HG03196 (cell line): ENCODE results near the gene COL28A1.
"Not testable (repeated sequence)": the region's sequence is repeated elsewhere in the genome, so short reads cannot be mapped to it uniquely, and the experiment has no call there.

Source experiments
- ATAC-seq: cut with Tn5 transposase; IDR thresholded peaks from one replicate; pipeline ENCODE4 v1.9.1; 2021; ENCODE audit not compliant: unreplicated experiment

The COL28A1 gene

DNA sequence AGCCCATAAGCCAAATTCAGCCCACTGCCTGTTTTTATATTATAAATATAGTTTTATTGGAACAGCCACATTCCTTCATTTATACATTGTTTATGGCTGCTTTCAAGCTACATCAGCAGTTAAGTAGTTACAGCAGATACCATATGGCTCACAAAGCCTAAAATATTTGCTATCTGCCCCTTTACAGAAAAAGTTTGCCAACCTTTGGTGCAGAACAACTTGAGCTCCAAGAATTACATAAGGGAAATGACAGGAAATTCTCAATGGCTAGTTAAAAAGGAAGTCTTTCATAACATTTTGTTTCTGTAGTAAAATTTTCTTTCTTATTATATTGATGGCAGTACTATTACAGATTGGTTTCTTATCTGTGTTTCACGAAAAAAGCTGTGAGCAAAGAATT lies 59.3 kb downstream of the COL28A1 start:
- no peak for ATAC-seq

- no peak for ATAC-seq
Measured at GRCh38 chr7:7475601-7476000, 60.1 kb downstream of the COL28A1 start.

DNA sequence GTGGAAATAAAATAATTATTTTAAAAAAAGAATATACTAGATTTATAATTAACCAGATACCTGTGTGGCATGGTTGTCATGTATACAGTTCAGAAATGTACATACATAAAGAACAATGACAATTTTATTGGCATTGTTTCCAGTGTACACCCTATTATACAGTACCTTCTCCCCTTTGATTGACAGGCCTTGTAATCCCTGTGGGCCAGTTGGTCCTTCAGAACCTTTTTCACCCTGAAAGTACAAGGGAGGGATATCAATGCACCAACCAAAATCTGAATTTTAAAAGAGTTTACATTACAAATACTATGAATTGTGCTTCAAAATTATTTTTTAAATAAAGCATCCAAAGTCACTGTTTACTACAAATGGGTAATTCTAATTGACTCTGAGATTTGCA lies 61.2 kb downstream of the COL28A1 start:
- ATAC-seq, result no peak

DNA sequence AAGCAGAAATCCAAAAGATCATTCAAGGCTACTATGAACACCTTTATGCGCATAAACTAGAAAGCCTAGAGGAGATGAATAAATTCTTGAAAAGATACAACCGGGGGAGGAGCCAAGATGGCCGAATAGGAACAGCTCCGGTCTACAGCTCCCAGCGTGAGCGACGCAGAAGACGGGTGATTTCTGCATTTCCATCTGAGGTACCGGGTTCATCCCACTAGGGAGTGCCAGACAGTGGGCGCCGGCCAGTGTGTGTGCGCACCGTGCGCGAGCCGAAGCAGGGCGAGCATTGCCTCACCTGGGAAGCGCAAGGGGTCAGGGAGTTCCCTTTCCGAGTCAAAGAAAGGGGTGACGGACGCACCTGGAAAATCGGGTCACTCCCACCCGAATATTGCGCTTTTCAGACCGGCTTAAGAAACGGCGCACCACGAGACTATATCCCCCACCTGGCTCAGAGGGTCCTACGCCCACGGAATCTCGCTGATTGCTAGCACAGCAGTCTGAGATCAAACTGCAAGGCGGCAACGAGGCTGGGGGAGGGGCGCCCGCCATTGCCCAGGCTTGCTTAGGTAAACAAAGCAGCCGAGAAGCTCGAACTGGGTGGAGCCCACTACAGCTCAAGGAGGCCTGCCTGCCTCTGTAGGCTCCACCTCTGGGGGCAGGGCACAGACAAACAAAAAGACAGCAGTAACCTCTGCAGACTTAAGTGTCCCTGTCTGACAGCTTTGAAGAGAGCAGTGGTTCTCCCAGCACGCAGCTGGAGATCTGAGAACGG lies 70.5 kb downstream of the COL28A1 start:
- not testable (repeated sequence) for ATAC-seq

DNA sequence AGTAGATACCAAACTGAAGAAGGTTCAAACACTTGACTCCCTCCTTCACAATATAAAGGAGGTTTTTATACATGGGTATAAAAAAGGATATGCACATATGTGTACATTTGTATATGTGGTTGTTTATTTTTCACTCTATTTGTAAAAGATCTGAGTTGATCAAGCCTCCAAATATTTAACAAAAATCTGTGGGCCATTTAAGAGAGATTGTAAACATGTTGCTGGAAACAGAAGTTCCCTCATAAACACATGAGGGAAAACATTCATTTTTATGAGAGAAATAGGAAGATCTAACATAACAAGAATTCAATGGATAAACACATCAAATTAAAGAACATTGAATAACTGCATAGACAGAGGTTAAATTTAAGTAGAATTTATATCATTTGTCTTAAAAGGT lies 81.7 kb downstream of the COL28A1 start:
- ATAC-seq, result no peak

DNA sequence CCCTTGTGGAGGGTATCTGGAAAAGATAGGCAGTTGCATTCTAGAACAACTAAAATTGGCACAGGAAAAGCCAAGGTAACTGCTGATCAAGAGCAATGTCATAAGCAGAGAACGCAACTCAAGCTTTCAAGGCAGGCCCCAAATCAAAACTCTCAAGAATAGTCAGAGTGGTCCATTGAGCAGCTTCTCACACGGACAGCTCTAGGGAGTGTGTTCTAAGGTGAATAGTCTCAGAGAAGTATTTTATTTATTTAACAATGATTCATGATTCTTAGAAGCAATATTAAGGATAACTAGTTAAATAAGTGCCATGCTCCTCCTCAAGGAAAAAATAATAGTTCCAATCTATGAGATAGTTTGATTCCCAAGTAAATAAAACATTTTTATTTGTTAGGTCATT lies 83.0 kb downstream of the COL28A1 start:
- ATAC-seq, result no peak

DNA sequence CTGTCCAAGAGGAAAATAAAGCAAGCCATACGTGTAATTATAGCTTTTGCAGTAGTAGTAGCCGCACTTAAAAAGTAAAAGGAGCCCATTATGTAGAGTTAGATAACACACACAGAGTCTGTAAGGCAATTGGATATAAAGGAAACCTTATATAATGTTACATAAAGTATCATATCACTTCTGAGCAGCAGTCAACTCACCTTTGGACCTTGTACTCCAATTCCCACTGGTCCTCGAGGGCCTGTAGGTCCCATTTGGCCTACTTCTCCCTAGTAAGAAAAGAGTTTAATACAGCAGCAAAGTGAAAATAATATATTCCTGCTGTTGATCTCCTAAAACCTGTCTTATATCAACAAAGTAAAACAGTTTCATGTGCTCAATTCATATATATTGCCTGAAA lies 83.6 kb downstream of the COL28A1 start:
- no peak for ATAC-seq

- ATAC-seq, result no peak
Measured at GRCh38 chr7:7449055-7449454, 86.6 kb downstream of the COL28A1 start.

DNA sequence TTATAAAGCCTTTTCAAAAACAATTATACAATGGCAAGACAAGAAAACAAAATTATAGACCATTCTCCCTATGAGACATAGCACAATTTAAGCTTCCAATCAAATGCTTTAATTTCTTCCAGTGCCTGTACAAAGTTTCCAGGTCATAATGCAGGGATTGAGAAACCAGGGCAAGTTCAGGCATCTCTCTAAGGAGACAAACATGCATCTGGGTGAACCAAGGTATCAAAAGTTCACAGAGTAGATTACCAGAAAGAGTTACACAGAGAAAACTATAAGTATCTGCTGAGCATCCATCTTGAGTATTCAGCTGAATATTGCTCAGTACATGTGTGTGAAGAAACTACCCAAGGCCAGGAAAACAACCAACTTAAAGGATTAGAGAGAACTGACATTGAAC lies 89.1 kb downstream of the COL28A1 start:
- no peak for ATAC-seq

- ATAC-seq, result no peak
Measured at GRCh38 chr7:7443806-7444350, 91.8 kb downstream of the COL28A1 start.

DNA sequence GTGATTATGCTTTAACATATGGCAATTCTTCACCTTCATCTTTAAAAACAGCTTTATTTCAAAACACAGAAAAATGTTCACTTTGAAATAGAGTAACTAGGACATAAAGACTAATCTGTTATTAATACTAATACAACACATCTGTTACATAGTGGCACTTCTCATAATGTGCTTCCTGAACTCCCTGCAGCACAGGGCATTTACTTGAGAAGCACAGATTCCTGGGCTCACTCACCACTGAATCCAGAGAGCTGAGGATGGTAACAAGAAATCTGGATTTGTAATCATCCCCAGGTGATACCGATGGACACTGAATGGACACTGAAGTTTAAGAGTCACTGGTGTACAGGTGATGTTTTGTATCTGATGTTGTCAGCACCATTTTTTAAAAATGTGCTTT lies 96.1 kb downstream of the COL28A1 start:
- no peak for ATAC-seq

DNA sequence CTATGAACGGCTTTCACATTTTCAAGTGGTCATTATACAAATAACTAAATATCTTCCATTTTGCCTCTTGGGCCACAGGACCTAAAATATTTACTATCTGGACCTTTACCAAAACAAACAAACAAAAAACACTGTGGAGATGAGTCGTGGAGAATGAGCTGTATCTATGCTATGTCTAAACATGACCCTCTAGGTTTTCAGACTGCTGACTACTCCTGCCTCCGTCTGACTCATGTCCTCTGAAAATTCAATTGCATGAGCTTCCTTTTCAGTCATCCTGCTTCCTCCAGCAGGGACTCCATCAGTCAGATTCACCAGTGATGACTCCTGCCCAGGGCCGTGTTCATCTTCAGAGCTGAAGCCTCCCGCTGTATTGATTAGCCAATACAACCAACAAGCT lies 96.8 kb downstream of the COL28A1 start:
- ATAC-seq, result no peak

DNA sequence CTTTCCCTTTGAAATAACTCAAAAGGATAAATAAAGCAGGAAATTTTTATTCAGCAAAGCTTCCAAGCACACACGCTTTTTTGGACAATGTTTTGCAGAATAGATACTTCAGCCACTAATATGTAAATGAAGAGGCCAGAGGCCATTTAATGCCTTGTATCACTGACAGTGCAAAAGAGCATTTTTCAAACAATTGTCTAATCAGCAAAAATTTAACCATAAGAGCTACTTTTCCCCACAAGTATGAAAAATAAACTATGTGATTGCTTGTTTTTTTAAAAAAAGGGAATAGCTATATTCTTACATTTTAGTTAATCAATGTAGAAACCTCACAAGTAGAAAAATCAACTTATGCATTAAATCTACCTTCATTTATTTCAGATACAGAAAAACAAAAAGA lies 99.7 kb downstream of the COL28A1 start:
- no peak for ATAC-seq

DNA sequence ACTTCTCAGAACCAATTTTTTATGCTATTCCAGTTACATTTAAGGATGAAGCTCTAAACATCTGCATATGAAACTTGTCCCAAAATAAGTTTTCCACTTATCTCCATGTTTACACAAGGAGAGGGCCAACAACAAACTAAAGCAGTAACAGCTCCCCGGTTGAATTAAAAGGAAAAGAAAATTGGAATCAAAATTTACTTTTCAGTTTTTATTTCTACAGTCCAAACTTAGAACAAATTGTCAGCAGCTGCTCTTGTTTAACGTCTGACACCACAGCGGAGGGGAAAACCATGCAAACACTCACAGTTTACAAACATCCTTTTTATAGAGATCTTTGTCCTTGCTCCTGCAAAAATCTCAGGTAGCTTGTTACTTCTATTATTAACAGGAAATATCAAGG lies 101.3 kb downstream of the COL28A1 start:
- no peak for ATAC-seq

DNA sequence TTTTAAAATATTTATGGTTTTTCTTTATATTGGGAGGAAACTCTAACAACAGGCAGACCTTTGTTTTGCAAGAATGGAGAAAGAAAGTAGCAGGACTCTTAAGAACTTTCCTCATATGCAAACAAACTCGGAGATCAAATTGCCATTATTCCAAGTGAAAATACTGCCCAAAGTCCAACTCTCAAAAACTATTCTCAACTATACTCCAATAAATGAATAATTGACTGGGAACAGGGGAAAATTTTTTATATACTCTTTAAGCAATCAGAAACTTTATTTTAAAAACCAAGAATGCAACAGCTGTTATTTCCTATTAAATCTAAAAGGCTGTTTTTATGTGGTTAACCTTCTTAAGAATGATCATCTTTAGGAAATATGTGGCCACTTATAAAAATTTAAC lies 101.9 kb downstream of the COL28A1 start:
- no peak for ATAC-seq

- no peak for ATAC-seq
Measured at GRCh38 chr7:7432979-7433378, 102.7 kb downstream of the COL28A1 start.

DNA sequence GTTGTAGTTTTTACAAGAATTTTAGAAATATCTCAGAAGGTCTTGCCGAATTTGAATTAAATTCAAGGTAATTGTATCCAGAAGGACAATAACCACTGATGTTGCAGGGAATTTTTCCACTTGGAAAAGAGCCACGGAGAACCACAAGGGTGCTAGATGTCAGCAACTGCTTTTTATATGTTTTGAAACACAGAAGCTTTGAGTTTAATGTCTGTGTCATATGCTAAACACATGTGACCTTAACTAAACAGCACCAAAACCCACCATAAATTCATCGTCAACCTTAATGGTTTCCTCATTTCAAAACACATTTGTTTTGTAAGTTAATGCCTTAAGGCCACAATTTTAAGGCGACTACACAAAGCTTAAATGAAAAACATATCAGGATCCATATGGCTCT lies 106.9 kb downstream of the COL28A1 start:
- ATAC-seq, result no peak

DNA sequence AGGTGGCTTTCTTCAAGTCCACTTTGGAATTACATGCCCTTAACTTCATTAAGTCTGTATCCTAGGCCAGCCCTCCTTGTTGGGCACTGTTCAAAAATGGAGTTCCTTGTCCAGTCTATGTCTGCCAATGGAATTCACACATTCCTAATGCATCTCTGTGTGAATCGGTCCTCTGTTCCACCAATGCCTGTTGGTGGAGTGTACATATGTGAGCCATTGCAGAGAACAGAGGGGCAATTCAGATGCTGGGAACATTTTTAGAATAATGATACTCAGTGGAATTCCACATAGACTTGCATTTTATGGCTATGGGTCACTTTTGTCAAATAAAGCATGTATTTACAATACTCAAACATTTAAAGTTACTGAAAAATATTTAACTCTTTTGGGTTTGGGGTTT lies 108.3 kb downstream of the COL28A1 start:
- ATAC-seq, result no peak

DNA sequence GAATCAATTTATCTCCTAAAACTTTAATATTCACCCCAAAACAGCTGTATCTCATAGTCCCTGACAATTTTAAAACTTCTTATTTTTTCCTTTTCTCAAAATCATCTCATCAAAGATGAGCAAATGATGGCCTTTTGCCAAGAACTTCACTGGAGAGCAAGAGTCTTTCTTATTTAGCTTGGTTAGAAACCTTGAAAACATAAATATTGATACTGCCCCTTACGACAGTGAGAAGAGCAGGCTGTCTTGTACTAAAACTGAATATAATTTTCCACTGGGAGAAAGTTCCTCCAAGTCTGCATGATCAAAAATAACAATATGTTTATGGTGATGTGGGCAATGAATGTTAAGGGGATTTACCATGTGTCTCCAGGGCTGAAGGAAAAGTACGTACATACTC lies 109.0 kb downstream of the COL28A1 start:
- ATAC-seq, result no peak

DNA sequence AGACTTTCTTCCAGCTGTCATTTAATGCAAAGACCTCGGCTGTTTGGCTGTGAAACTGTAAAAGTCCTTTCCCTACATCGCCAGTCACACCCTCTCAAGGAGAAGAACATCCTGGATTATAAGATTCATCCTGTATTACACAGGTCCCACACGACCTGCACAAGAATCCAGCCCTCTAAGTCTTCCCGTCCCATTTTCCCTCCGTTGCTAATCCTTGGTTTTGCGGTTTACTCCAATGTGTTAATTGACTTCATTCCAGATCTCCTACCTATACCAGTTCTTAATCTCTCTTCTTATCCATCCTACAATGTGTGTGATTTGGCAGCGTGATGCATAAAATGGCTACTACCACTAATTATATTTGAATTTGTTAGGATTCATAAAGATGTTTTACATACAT lies 110.4 kb downstream of the COL28A1 start:
- no peak for ATAC-seq

GRCh38 chr7:7424151-7424873 lies 111.4 kb downstream of the COL28A1 start:
- ATAC-seq, result peak; percentile 72

GRCh38 chr7:7422641-7423040 lies 113.0 kb downstream of the COL28A1 start:
- no peak for ATAC-seq
